HepG2 (cell line): ENCODE results near the gene MMP10. TPM values are rescaled to one million over a fixed set of nuclear protein-coding genes. Genes with fewer than 3 reads are reported as not detected.

Experiments used
- ATAC-seq: fragments of 200-7000 bp; cut with Tn5 transposase; 3 replicates; pipeline ENCODE4 v1.9.1; 2020; ENCODE audit warnings: mild to moderate bottlenecking, moderate library complexity
- BruUV-seq: library from RNA; stranded (reverse); fragments of 400-500 nt; replicated peaks from 2 replicates; lab custom pipeline; 2021; lab: Mats Ljungman, UMichigan
- CTCF ChIA-PET: fragments of 300-600 bp; formaldehyde crosslinking; extraction: SDS; loops from one replicate; lab custom pipeline; 2021; ENCODE audit warnings: low total read pairs, inconsistent platforms, low intra/inter-chr PET ratio; lab: Yijun Ruan, JAX
- POLR2A ChIA-PET: fragments of 350-600 bp; sonication (Branson Sonifier 250); formaldehyde crosslinking; loops from one replicate; lab custom pipeline; 2020; ENCODE audit warnings: antibody characterized with exemption, inconsistent platforms; lab: Yijun Ruan, JAX
- DNase-seq: peaks from one replicate; pipeline ENCODE4 v3.0.0-alpha.2; 2015; ENCODE audit warnings: low spot score
- FAIRE-seq: peaks from 3 replicates; lab custom pipeline; 2011; peaks lifted over from hg19 to GRCh38; lab: Jason Lieb, UNC
- H2AFZ ChIP-seq: one replicate; pipeline ENCODE4 v1.6.1; 2011; ENCODE audit warnings: low read length, inconsistent platforms
- H3K27ac ChIP-seq: fragments of 300-600 bp; 3 replicates; pipeline ENCODE4 v1.8.0; 2011; ENCODE audit warnings: mixed run types, mild to moderate bottlenecking, mixed read lengths, low read length, inconsistent platforms; ENCODE audit not compliant: insufficient read depth; ENCODE audit errors: extremely low read length
- H3K27me3 ChIP-seq, 2 experiments: fragments of 200-600 bp in 1 of 2; 2 replicates in 1 of 2; 3 replicates in 1 of 2; pipeline versions ENCODE4 v1.6.0 to v1.8.0; 2011; ENCODE audit warnings: low read length in 2 of 2, mild to moderate bottlenecking in 2 of 2, moderate library complexity in 2 of 2, inconsistent platforms in 1 of 2; ENCODE audit not compliant: insufficient read depth in 2 of 2, control insufficient read depth in 1 of 2
- H3K36me3 ChIP-seq, 2 experiments: fragments of 200-600 bp in 1 of 2; replicated peaks in 1 of 2; 2 replicates in 1 of 2; 3 replicates in 1 of 2; pipeline versions ENCODE4 v1.5.1 to v1.8.0; 2011; ENCODE audit warnings: low read length in 2 of 2, inconsistent platforms in 1 of 2; ENCODE audit not compliant: insufficient read depth in 2 of 2, control insufficient read depth in 1 of 2
- H3K4me1 ChIP-seq: 2 replicates; pipeline ENCODE4 v1.5.1; 2012; ENCODE audit warnings: low read length, inconsistent platforms; ENCODE audit not compliant: insufficient read depth
- H3K4me2 ChIP-seq: 2 replicates; pipeline ENCODE4 v1.6.0; 2011; ENCODE audit warnings: low read depth, low read length, inconsistent platforms
- H3K4me3 ChIP-seq, 3 experiments: fragments of 200-600 bp in 1 of 3; sonication (generic), shearing (Covaris generic) in 1 of 3; replicated peaks in 1 of 3; 2 replicates each; pipeline ENCODE4 v1.5.1; 2011 to 2016; ENCODE audit warnings: low read length in 3 of 3, inconsistent platforms in 2 of 3, low read depth in 2 of 3, mild to moderate bottlenecking in 2 of 3, control low read depth in 1 of 3, mixed read lengths in 1 of 3; ENCODE audit not compliant: insufficient read depth in 1 of 3
- H3K79me2 ChIP-seq: one replicate; pipeline ENCODE4 v1.6.1; 2011; ENCODE audit warnings: low read length, inconsistent platforms; ENCODE audit not compliant: insufficient read depth
- H3K9ac ChIP-seq: 2 replicates; pipeline ENCODE4 v1.6.0; 2011; ENCODE audit warnings: mild to moderate bottlenecking, low read depth, low read length, inconsistent platforms; ENCODE audit not compliant: insufficient read depth
- H3K9me3 ChIP-seq: 2 replicates; pipeline ENCODE4 v1.5.1; 2012; ENCODE audit warnings: mild to moderate bottlenecking, low read length
- H4K20me1 ChIP-seq: 2 replicates; pipeline ENCODE4 v1.6.0; 2011; ENCODE audit warnings: inconsistent platforms, mild to moderate bottlenecking, low read length, moderate library complexity; ENCODE audit not compliant: insufficient read depth
- ARNT ChIP-seq: fragments of 450-650 bp; IDR thresholded peaks from 2 replicates; pipeline ENCODE4 v1.6.1; 2017
- ATF7 ChIP-seq, 2 experiments: fragments of 450-650 bp in 1 of 2; sonication (generic) in 1 of 2; formaldehyde crosslinking in 1 of 2; IDR thresholded peaks; 2 replicates each; pipeline versions ENCODE4 v1.4.0 to v1.6.1; 2016 to 2020; ENCODE audit warnings: antibody characterized with exemption in 1 of 2, mild to moderate bottlenecking in 1 of 2, missing genetic modification reagents in 1 of 2
- CEBPB ChIP-seq: IDR thresholded peaks from 2 replicates; pipeline ENCODE4 v1.6.1; 2011; ENCODE audit warnings: low read depth, low read length, improper control_type of control experiment, borderline replicate concordance
- DDIT3 ChIP-seq: sonication (generic); formaldehyde crosslinking; IDR thresholded peaks from 2 replicates; pipeline ENCODE4 v1.4.0; 2020; ENCODE audit warnings: mild to moderate bottlenecking, missing genetic modification reagents
- FOXO4 ChIP-seq: sonication (generic); formaldehyde crosslinking; conservative IDR thresholded peaks from 2 replicates; pipeline ENCODE4 v1.8.1; 2023; ENCODE audit warnings: missing genetic modification reagents
- MIER2 ChIP-seq: IDR thresholded peaks from 2 replicates; pipeline ENCODE4 v1.6.1; 2016; ENCODE audit warnings: missing biosample characterization, missing genetic modification reagents
- NFIC ChIP-seq: IDR thresholded peaks from 2 replicates; pipeline ENCODE4 v1.6.1; 2012; ENCODE audit warnings: mild to moderate bottlenecking, low read length, inconsistent platforms
- SAFB2 ChIP-seq: sonication (generic); formaldehyde crosslinking; IDR thresholded peaks from 2 replicates; pipeline ENCODE4 v1.5.1; 2020; ENCODE audit warnings: missing genetic modification reagents, low read depth, mild to moderate bottlenecking, borderline replicate concordance
- ZNF597 ChIP-seq: sonication (generic); formaldehyde crosslinking; IDR thresholded peaks from 2 replicates; pipeline ENCODE4 v1.5.0; 2020; ENCODE audit warnings: missing genetic modification reagents
- ZNF883 ChIP-seq: sonication (generic); formaldehyde crosslinking; IDR thresholded peaks from 2 replicates; pipeline ENCODE4 v1.5.1; 2020; ENCODE audit warnings: mild to moderate bottlenecking, missing genetic modification reagents; ENCODE audit errors: not compliant biosample characterization
- WGBS: methylation state at CpG from one replicate; pipeline ENCODE4 v1.1.6; 2017; ENCODE audit warnings: low lambda C conversion rate; 5-methylcytosine and 5-hydroxymethylcytosine counted together
- in situ Hi-C: cut with HindIII; loops from 2 replicates; pipeline ENCODE4 v1.10.0; 2017; ENCODE audit warnings: low pct_unique_long_range_greater_than_20kb; ENCODE audit not compliant: extremely low pct_ligation_motif_present
- intact Hi-C: fragments of 100-400 bp; cut with micrococcal nuclease; formaldehyde crosslinking; loops from one replicate; pipeline ENCODE4 v1.10.0; 2022; ENCODE audit not compliant: unreplicated experiment
- polyA plus RNA-seq, 8 experiments: library from polyadenylated mRNA; depleted of rRNA in 3 of 8; stranded (reverse) in 7 of 8; unstranded in 1 of 8; fragments of >200 nt; fragmentation: Illumina TruSeq in 4 of 8; extraction: Trizol in 4 of 8; gene quantifications; 2 replicates each; pipeline versions ENCODE4 v1.2.1 to v1.2.3, GENCODE V29; 2011 to 2016; ENCODE audit warnings: low read depth in 4 of 8, missing spikeins in 1 of 8, mixed read lengths in 1 of 8; ENCODE audit not compliant: insufficient read depth in 1 of 8
- total RNA-seq, 5 experiments: library from RNA; depleted of rRNA; stranded (reverse); fragments of >200 nt; fragmentation: Illumina TruSeq; extraction: Trizol; gene quantifications; 2 replicates each; pipeline ENCODE4 v1.2.3, GENCODE V29; 2016; ENCODE audit warnings: low read depth in 1 of 5

MMP10 gene
- total and polyA plus RNA-seq, 2 of the 13 experiments (the other 11 are each of a cell fraction or from before 2014, with no cell fraction given), result 0.03 TPM; not detected in 1

- TF ChIP-seq ZNF883 (CRISPR knock-in tag) (no peak), FOXO4 (no peak), SAFB2 (no peak), ARNT (no peak), DDIT3 (CRISPR knock-in tag) (no peak), CEBPB (peak; percentile 62; the same call in 1 of the 2 replicates), MIER2 (CRISPR knock-in tag) (no peak)
Measured at GRCh38 chr11:102760344-102761035, 19.9 kb downstream of the MMP10 start (continued).

- Histone ChIP-seq H2AFZ (no peak overlapping the region), H3K36me3 (no peaks in the 10 kb centered on the region)
- no peak for FAIRE-seq
- 0% methylated on average over 2 of the region's 2 CpGs for WGBS
- TF ChIP-seq ZNF597 (CRISPR knock-in tag) (no peak), NFIC (no peak), ATF7 (IDR thresholded peaks at IDR 0.05) (peak; percentile 68), ATF7 (CRISPR knock-in tag; IDR thresholded peaks at IDR 0.05) (no peak)
- TF ChIP-seq, all 625 proteins: peak for 1
- Histone ChIP-seq H3K27me3 (no peaks in the 10 kb centered on the region; a peak in 1 of 5 replicates), H4K20me1 (no peaks in the 10 kb centered on the region), H3K79me2 (no peaks in the 10 kb centered on the region), H3K4me2 (no peak overlapping the region), H3K27ac (no peak overlapping the region), H3K4me3 (no peak overlapping the region), H3K4me1 (no peaks in the 10 kb centered on the region), H3K9me3 (no peaks in the 10 kb centered on the region), H3K9ac (no peak overlapping the region)
- ChIA-PET CTCF (interaction anchor here (0.5 kb wide), 1 partner anchor 68 kb away, joined by 3 read pairs; no protein-coding TSS in a partner anchor), POLR2A (no interaction called here)
- no peak for ATAC-seq
- BruUV-seq, result no TSS peak
- in situ Hi-C loops (no loop called here), intact Hi-C loops (no loop called here)
- no peak for DNase-seq
Measured at GRCh38 chr11:102757823-102758549, 22.4 kb downstream of the MMP10 start.
